Peyer's patch (tissue), 4 donors: ENCODE results near the gene ADAMTS14.

Source experiments
- POLR2A ChIP-seq, 2 donors: fragments of 450-650 bp; IDR thresholded peaks; one replicate each; pipeline ENCODE4 v1.5.1; 2017; ENCODE audit warnings: antibody characterized with exemption in 2 of 2, mild to moderate bottlenecking in 2 of 2, moderate library complexity in 2 of 2
- TF ChIP-seq, protein P1 (sequence below), 6 experiments: fragments of 450-650 bp in 4 of 6; fragments of 200-600 bp in 2 of 6; sonication (generic) in 1 of 6; IDR thresholded peaks; one replicate each; pipeline ENCODE4 v1.5.1; 2017 to 2019; ENCODE audit warnings: antibody characterized with exemption in 6 of 6, mild to moderate bottlenecking in 3 of 6, moderate library complexity in 1 of 6

DNA sequence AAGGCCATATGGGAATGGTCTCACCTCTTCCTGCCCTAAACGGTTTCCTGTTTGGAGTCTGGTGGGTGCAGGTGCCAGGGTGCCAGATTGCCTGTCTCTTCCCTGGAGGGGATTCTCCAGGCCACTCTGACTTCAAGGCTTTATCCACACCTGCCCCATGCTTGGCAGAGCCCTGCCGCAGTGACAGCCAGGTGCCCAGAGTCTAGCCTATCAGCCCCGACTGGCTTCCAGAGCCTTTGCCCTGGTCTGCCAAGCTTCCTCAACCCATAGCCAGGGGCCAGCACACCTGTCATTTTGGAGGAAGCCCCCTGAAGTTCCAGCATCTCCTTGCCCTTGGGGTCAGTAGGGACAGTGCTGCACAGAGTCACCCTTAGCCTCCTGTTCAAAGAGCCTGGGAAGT is 91.3 kb downstream of the ADAMTS14 start:
- TF ChIP-seq POLR2A (IDR thresholded peaks at IDR 0.05) = no peak
- TF ChIP-seq, protein P1, sequence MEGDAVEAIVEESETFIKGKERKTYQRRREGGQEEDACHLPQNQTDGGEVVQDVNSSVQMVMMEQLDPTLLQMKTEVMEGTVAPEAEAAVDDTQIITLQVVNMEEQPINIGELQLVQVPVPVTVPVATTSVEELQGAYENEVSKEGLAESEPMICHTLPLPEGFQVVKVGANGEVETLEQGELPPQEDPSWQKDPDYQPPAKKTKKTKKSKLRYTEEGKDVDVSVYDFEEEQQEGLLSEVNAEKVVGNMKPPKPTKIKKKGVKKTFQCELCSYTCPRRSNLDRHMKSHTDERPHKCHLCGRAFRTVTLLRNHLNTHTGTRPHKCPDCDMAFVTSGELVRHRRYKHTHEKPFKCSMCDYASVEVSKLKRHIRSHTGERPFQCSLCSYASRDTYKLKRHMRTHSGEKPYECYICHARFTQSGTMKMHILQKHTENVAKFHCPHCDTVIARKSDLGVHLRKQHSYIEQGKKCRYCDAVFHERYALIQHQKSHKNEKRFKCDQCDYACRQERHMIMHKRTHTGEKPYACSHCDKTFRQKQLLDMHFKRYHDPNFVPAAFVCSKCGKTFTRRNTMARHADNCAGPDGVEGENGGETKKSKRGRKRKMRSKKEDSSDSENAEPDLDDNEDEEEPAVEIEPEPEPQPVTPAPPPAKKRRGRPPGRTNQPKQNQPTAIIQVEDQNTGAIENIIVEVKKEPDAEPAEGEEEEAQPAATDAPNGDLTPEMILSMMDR (IDR thresholded peaks at IDR 0.05) = no peak
